NCI-H1105 treated with DMSO at 0.1 percent for 48 hours (cell line): ENCODE data around the gene SLC2A8.

Experiments
- DNase-seq: peaks from one replicate; lab custom pipeline; 2025; lab: John Stamatoyannopoulos, UW

The SLC2A8 gene

GRCh38 chr9:127403507-127404192, 6.7 kb downstream of the SLC2A8 start:
- no peak for DNase-seq

GRCh38 chr9:127404631-127405030, 7.7 kb downstream of the SLC2A8 start:
- DNase-seq: no peak

GRCh38 chr9:127405344-127406125, 8.6 kb downstream of the SLC2A8 start:
- DNase-seq: no peak

GRCh38 chr9:127406799-127407491, 10.0 kb downstream of the SLC2A8 start:
- DNase-seq: no peak

GRCh38 chr9:127407492-127407843, 10.5 kb downstream of the SLC2A8 start:
- no peak for DNase-seq

- no peak for DNase-seq
Observed at GRCh38 chr9:127411122-127411521, 14.2 kb downstream of the SLC2A8 start.

GRCh38 chr9:127415141-127415540, 18.2 kb downstream of the SLC2A8 start:
- no peak for DNase-seq

- DNase-seq: no peak
Observed at GRCh38 chr9:127415657-127416056, 18.7 kb downstream of the SLC2A8 start.

GRCh38 chr9:127417131-127418036, 20.4 kb downstream of the SLC2A8 start:
- peak; percentile 41 for DNase-seq

- no peak for DNase-seq
Observed at GRCh38 chr9:127418037-127418471, 21.1 kb downstream of the SLC2A8 start.

- no peak for DNase-seq
Observed at GRCh38 chr9:127419348-127419747, 22.4 kb downstream of the SLC2A8 start.

GRCh38 chr9:127421057-127421456, 24.1 kb downstream of the SLC2A8 start:
- no peak for DNase-seq

GRCh38 chr9:127422133-127422782, 25.3 kb downstream of the SLC2A8 start:
- DNase-seq: no peak

GRCh38 chr9:127422787-127423186, 25.8 kb downstream of the SLC2A8 start:
- DNase-seq: no peak

- peak; percentile 21 for DNase-seq
Observed at GRCh38 chr9:127423476-127423933, 26.5 kb downstream of the SLC2A8 start.

GRCh38 chr9:127423934-127424675, 27.1 kb downstream of the SLC2A8 start, which contains the start of gene ZNF79:
Gene ZNF79, plus strand, starts transcription at chr9:127424382. Its CDS starts 406 bp downstream, at chr9:127424788.
- peak; percentile 85 for DNase-seq

- DNase-seq: no peak
Observed at GRCh38 chr9:127424676-127424999, 27.7 kb downstream of the SLC2A8 start.

- no peak for DNase-seq
Observed at GRCh38 chr9:127426756-127427155, 29.8 kb downstream of the SLC2A8 start.

GRCh38 chr9:127428348-127428747, 31.4 kb downstream of the SLC2A8 start:
- DNase-seq: no peak

- no peak for DNase-seq
Observed at GRCh38 chr9:127430415-127430814, 33.4 kb downstream of the SLC2A8 start.
